HPDE6-E6E7 (cell line): ENCODE results near the gene KLHDC8B.

Experiments used
- DNase-seq: peaks from one replicate; pipeline ENCODE4 v3.0.0; 2011; ENCODE audit warnings: missing footprints; ENCODE audit errors: extremely low spot score

The KLHDC8B gene

GRCh38 chr3:49158792-49159191, 12.6 kb upstream of the KLHDC8B start:
- DNase-seq, result no peak

- no peak for DNase-seq
These were observed 10.2 kb upstream of the KLHDC8B start for GRCh38 chr3:49161197-49161596.

- DNase-seq, result no peak
These were observed 9.4 kb upstream of the KLHDC8B start for GRCh38 chr3:49161808-49162530.

GRCh38 chr3:49162751-49163419, 8.5 kb upstream of the KLHDC8B start:
- DNase-seq, result no peak

- no peak for DNase-seq
These were observed 7.8 kb upstream of the KLHDC8B start for GRCh38 chr3:49163609-49164008.

GRCh38 chr3:49164983-49165720, 6.2 kb upstream of the KLHDC8B start:
- DNase-seq, result no peak

GRCh38 chr3:49165771-49166751, 5.3 kb upstream of the KLHDC8B start, which contains the start of gene CCDC71:
TSS of gene CCDC71 (minus strand) at chr3:49166331. CDS start at chr3:49164208, 2,123 bp downstream.
- DNase-seq, result no peak

GRCh38 chr3:49166752-49167556, 4.4 kb upstream of the KLHDC8B start:
- no peak for DNase-seq

- DNase-seq, result no peak
These were observed 667 bp upstream of the KLHDC8B start for GRCh38 chr3:49170744-49171118.

GRCh38 chr3:49171775-49172500, 540 bp downstream of the KLHDC8B start:
- no peak for DNase-seq

GRCh38 chr3:49172551-49173041, 1.2 kb downstream of the KLHDC8B start:
- no peak for DNase-seq

GRCh38 chr3:49173116-49173791, 1.9 kb downstream of the KLHDC8B start:
- DNase-seq, result no peak

GRCh38 chr3:49173792-49174170, 2.4 kb downstream of the KLHDC8B start:
- DNase-seq, result no peak

GRCh38 chr3:49174397-49174985, 3.1 kb downstream of the KLHDC8B start:
- DNase-seq, result no peak

GRCh38 chr3:49175530-49175929, 4.1 kb downstream of the KLHDC8B start:
- no peak for DNase-seq

- DNase-seq, result no peak
These were observed 5.7 kb downstream of the KLHDC8B start for GRCh38 chr3:49177073-49177472.

- no peak for DNase-seq
These were observed 8.7 kb downstream of the KLHDC8B start for GRCh38 chr3:49180116-49180515.

- DNase-seq, result no peak
These were observed 10.0 kb downstream of the KLHDC8B start for GRCh38 chr3:49181351-49181750.

- DNase-seq, result no peak
These were observed 11.3 kb downstream of the KLHDC8B start for GRCh38 chr3:49182682-49183081.
